Right lobe of liver (tissue), 4 donors: ENCODE data around the gene MALAT1.

Source experiments
- POLR2A ChIP-seq: fragments of 450-650 bp; IDR thresholded peaks from one replicate; pipeline ENCODE4 v1.6.1; 2017; ENCODE audit warnings: antibody characterized with exemption, mild to moderate bottlenecking
- TF ChIP-seq, protein P1 (sequence below), 4 donors: fragments of 200-600 bp in 3 of 4; fragments of 450-650 bp in 1 of 4; IDR thresholded peaks; one replicate each; pipeline versions ENCODE4 v1.5.1 to v1.8.0; 2016 to 2022; ENCODE audit warnings: antibody characterized with exemption in 4 of 4, mild to moderate bottlenecking in 2 of 4
- donor health status: DM: no; HTN: no; CAD: no.
- donor health status: DM: no; HTN: no; CAD: no.
- donor health status: DM: no; HTN: yes; CAD: no.

DNA sequence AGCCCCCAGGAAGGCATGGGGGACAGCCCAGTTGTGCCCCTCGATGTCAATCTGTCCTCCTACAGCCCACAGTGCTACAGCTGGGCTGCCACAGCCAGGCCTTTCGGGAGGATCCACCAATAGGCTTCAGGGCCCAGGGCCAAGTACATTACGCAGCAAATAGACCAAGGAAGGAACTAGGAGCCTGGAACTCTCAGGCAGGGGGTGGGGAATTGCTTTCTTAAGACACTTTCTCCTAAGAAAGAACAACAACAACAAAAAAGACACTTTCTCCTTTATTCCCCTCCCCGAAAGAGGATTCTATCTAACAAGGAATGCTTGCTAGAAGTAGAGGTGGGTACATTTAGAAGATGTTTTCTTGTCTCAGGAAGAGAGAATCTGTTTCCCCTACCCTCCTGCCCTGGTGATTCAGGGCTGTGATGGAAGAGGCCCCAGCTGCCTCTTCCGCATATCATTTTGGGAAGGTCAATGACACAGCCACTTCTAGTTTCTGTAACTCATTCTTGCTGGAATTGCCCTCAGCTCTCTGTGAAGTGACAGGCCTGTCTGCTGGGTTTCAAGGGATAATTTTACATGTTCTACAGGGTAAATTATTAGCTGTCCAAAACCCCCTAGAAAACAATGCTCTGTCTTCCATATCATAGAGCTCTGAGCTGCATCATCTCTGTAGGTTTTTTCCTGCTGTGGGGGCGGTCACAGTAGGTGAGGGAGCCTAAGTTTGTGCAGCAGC, 6.0 kb upstream of the MALAT1 start:
- TF ChIP-seq, protein P1, sequence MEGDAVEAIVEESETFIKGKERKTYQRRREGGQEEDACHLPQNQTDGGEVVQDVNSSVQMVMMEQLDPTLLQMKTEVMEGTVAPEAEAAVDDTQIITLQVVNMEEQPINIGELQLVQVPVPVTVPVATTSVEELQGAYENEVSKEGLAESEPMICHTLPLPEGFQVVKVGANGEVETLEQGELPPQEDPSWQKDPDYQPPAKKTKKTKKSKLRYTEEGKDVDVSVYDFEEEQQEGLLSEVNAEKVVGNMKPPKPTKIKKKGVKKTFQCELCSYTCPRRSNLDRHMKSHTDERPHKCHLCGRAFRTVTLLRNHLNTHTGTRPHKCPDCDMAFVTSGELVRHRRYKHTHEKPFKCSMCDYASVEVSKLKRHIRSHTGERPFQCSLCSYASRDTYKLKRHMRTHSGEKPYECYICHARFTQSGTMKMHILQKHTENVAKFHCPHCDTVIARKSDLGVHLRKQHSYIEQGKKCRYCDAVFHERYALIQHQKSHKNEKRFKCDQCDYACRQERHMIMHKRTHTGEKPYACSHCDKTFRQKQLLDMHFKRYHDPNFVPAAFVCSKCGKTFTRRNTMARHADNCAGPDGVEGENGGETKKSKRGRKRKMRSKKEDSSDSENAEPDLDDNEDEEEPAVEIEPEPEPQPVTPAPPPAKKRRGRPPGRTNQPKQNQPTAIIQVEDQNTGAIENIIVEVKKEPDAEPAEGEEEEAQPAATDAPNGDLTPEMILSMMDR (IDR thresholded peaks at IDR 0.05), result no peak
- TF ChIP-seq POLR2A, result peak; percentile 64
